GM18502 (cell line): Measurements from ENCODE around the gene RPRD2.

Experiments used
- ATAC-seq: cut with Tn5 transposase; IDR thresholded peaks from one replicate; pipeline ENCODE4 v1.9.1; 2021; ENCODE audit warnings: mild to moderate bottlenecking; ENCODE audit not compliant: unreplicated experiment, poor library complexity

The RPRD2 gene

GRCh38 chr1:150511985-150512660, 148.2 kb downstream of the RPRD2 start:
- ATAC-seq: no peak

GRCh38 chr1:150512846-150513245, 148.9 kb downstream of the RPRD2 start:
- ATAC-seq: no peak

- ATAC-seq: no peak
Observed at GRCh38 chr1:150513351-150513791, 149.4 kb downstream of the RPRD2 start.

- ATAC-seq: no peak
Observed at GRCh38 chr1:150514260-150514659, 150.3 kb downstream of the RPRD2 start.

- no peak for ATAC-seq
Observed at GRCh38 chr1:150514913-150515327, 151.0 kb downstream of the RPRD2 start.

GRCh38 chr1:150515328-150516049, 151.5 kb downstream of the RPRD2 start, which contains the start of gene FALEC:
Gene FALEC, plus strand, starts transcription at chr1:150515752.
- ATAC-seq: peak; percentile 96

- ATAC-seq: no peak
Observed at GRCh38 chr1:150516050-150516591, 152.2 kb downstream of the RPRD2 start.

- no peak for ATAC-seq
Observed at GRCh38 chr1:150516616-150517015, 152.7 kb downstream of the RPRD2 start.

- ATAC-seq: no peak
Observed at GRCh38 chr1:150521196-150521968, 157.4 kb downstream of the RPRD2 start.

- no peak for ATAC-seq
Observed at GRCh38 chr1:150525348-150525747, 161.4 kb downstream of the RPRD2 start.
